Activated naive CD8-positive, alpha-beta T cell treated with anti-CD3 and anti-CD28 coated beads, Interleukin-2, amount 10 ng/mL, durations not matched to agents 7 days and 5 days (primary cell): ENCODE measurements around the gene ANAPC1. TPM values are rescaled to one million over a fixed set of nuclear protein-coding genes. Genes with fewer than 3 reads are reported as not detected.
"Not testable (repeated sequence)": the region's sequence is repeated elsewhere in the genome, so short reads cannot be mapped to it uniquely, and the experiment has no call there.

Experiments used
- ATAC-seq: fragments of 150-1000 bp; cut with Tn5 transposase; one replicate; pipeline ENCODE4 v1.10.0; 2021; ENCODE audit warnings: low read depth, moderate library complexity
- POLR2A ChIA-PET: fragments of 350-600 bp; sonication (Branson Sonifier 250); formaldehyde crosslinking; loops from one replicate; lab custom pipeline; 2021; ENCODE audit warnings: antibody characterized with exemption; lab: Charles Lee
- DNase-seq: peaks from one replicate; pipeline ENCODE4 v3.0.0; 2021
- H3K27ac Mint-ChIP-seq: one replicate; pipeline ENCODE4 v1.8.0; 2022; ENCODE audit warnings: mild to moderate bottlenecking, mixed read lengths
- H3K27me3 Mint-ChIP-seq: one replicate; pipeline ENCODE4 v1.8.0; 2022; ENCODE audit warnings: mild to moderate bottlenecking, moderate library complexity, mixed read lengths
- H3K36me3 Mint-ChIP-seq: one replicate; pipeline ENCODE4 v1.8.0; 2021; ENCODE audit warnings: mild to moderate bottlenecking, mixed read lengths
- H3K4me1 Mint-ChIP-seq: one replicate; pipeline ENCODE4 v1.8.0; 2021; ENCODE audit warnings: mixed read lengths
- H3K4me3 Mint-ChIP-seq: one replicate; pipeline ENCODE4 v1.8.0; 2022; ENCODE audit warnings: mild to moderate bottlenecking, moderate library complexity, mixed read lengths
- H3K9me3 Mint-ChIP-seq: one replicate; pipeline ENCODE4 v1.8.0; 2021; ENCODE audit warnings: mixed read lengths
- total RNA-seq, 2 experiments: library from RNA; stranded (reverse); gene quantifications; one replicate each; pipeline ENCODE4 v1.2.3, GENCODE V29; 2021

The ANAPC1 gene
- total RNA-seq, 2 experiments from 2014 or later, result 55.9 to 58.8 TPM

DNA sequence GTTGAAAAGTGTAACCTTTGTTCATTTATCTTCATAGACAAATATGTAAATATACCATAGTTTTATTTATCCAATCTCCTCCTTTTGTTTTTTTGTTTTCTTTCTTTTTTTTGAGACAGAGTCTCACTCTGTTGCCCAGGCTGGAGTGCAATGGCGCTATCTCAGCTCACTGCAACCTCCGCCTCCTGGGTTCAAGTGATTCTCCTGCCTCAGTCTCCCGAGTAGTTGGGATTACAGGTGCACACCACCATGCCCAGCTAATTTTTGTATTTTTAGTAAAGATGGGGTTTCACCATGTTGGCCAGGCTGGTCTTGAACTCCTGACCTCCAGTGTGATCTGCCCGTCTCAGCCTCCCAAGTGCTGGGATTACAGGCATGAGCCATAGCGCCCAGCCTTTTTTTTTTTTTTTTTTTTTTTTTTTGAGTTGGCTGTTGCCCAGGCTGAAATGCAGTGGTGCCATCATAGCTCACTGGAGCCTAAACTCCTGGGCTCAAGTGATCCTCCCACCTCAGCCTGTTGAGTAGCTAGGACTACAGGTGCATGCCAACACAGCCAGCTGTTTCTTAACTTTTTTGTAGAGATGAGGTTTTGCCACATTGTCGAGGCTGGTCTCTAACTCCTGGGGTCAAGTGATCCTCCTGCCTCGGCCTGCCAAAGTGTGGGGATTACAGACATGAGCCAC, 27.4 kb upstream of the ANAPC1 start:
- ATAC-seq, POLR2A ChIA-PET: not testable (repeated sequence)
- H3K27me3 Mint-ChIP-seq, result peaks cover 12% of the 10 kb centered on the region

GRCh38 chr2:111910609-111911277, 26.8 kb upstream of the ANAPC1 start:
- Mint-ChIP-seq H3K27me3 (peaks cover 10% of the 10 kb centered on the region), H3K4me3 (no peak overlapping the region), H3K4me1 (peaks cover 8% of the 10 kb centered on the region), H3K9me3 (no peaks in the 10 kb centered on the region), H3K36me3 (no peaks in the 10 kb centered on the region), H3K27ac (no peak overlapping the region)
- DNase-seq (no peak), ATAC-seq (no peak)
- POLR2A ChIA-PET, result no interaction called here

More for the DNA sequence above, 27.4 kb upstream of the ANAPC1 start:
- not testable (repeated sequence) for H3K4me1 Mint-ChIP-seq, H3K27ac Mint-ChIP-seq, H3K4me3 Mint-ChIP-seq, H3K36me3 Mint-ChIP-seq, H3K9me3 Mint-ChIP-seq, DNase-seq

GRCh38 chr2:111909997-111910396, 26.0 kb upstream of the ANAPC1 start:
- H3K36me3 Mint-ChIP-seq, POLR2A ChIA-PET, DNase-seq, H3K4me1 Mint-ChIP-seq, H3K27me3 Mint-ChIP-seq, H3K4me3 Mint-ChIP-seq, ATAC-seq, H3K27ac Mint-ChIP-seq, H3K9me3 Mint-ChIP-seq: not testable (repeated sequence)

GRCh38 chr2:111909079-111909478, 25.1 kb upstream of the ANAPC1 start:
- peaks cover 3% of the 10 kb centered on the region for H3K27me3 Mint-ChIP-seq
- H3K27ac Mint-ChIP-seq, result no peak overlapping the region
- no peaks in the 10 kb centered on the region for H3K36me3 Mint-ChIP-seq
- H3K4me1 Mint-ChIP-seq, result peaks cover 8% of the 10 kb centered on the region
- no peak for ATAC-seq
- no peak for DNase-seq
- POLR2A ChIA-PET, result no interaction called here
- no peaks in the 10 kb centered on the region for H3K9me3 Mint-ChIP-seq
- no peak overlapping the region for H3K4me3 Mint-ChIP-seq

DNA sequence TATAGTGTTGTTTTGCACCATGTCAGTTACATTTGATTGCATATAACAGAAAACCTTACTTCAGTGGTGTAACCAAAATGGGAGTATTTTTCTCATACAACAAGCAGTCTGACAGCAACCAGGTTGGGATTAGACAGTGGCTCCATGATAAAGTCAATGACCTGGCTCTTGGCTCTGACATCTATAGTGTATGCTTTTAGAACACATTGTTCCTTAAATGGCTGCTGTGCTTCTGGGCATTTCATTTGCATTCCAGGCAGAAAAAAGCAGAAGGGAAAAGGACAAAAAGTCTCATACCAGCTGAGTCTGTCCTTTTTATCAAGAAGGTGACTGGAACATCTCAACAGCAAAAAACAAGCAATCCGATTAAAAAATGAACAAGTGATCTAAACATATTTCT, 24.6 kb upstream of the ANAPC1 start:
- POLR2A ChIA-PET, result no interaction called here

GRCh38 chr2:111905990-111906735, 22.2 kb upstream of the ANAPC1 start:
- DNase-seq, result no peak
- no peaks in the 10 kb centered on the region for H3K36me3 Mint-ChIP-seq
- no peak for ATAC-seq
- H3K4me1 Mint-ChIP-seq, result peaks cover 8% of the 10 kb centered on the region
- peaks cover 11% of the 10 kb centered on the region for H3K27me3 Mint-ChIP-seq
- no peak overlapping the region for H3K27ac Mint-ChIP-seq
- H3K4me3 Mint-ChIP-seq, result no peak overlapping the region
- H3K9me3 Mint-ChIP-seq, result no peaks in the 10 kb centered on the region
- POLR2A ChIA-PET, result interaction anchor here (0.7 kb wide), 1 partner anchor 14 kb away, joined by 3 read pairs; no protein-coding TSS in a partner anchor

More for the DNA sequence above, 24.6 kb upstream of the ANAPC1 start:
- ATAC-seq (no peak), DNase-seq (no peak)
- Mint-ChIP-seq H3K36me3 (no peaks in the 10 kb centered on the region), H3K9me3 (no peaks in the 10 kb centered on the region), H3K27me3 (no peaks in the 10 kb centered on the region), H3K27ac (no peak overlapping the region), H3K4me3 (no peak overlapping the region), H3K4me1 (peaks cover 8% of the 10 kb centered on the region)

- H3K36me3 Mint-ChIP-seq, DNase-seq, H3K4me3 Mint-ChIP-seq, ATAC-seq, H3K9me3 Mint-ChIP-seq, H3K27ac Mint-ChIP-seq: not testable (repeated sequence)
- H3K27me3 Mint-ChIP-seq, result peaks cover 18% of the 10 kb centered on the region
- POLR2A ChIA-PET, result interaction anchor here (0.7 kb wide), 1 partner anchor 13 kb away, joined by 3 read pairs; no protein-coding TSS in a partner anchor
- peaks cover 13% of the 10 kb centered on the region for H3K4me1 Mint-ChIP-seq
Observed at GRCh38 chr2:111905475-111905869, 21.5 kb upstream of the ANAPC1 start.

GRCh38 chr2:111904726-111905474, 20.9 kb upstream of the ANAPC1 start:
- POLR2A ChIA-PET, result interaction anchor here (0.7 kb wide), 1 partner anchor 13 kb away, joined by 3 read pairs; no protein-coding TSS in a partner anchor
- H3K4me1 Mint-ChIP-seq, result peaks cover 13% of the 10 kb centered on the region

GRCh38 chr2:111903930-111904439, 20.0 kb upstream of the ANAPC1 start:
- Mint-ChIP-seq H3K27me3 (peaks cover 32% of the 10 kb centered on the region), H3K4me3 (no peak overlapping the region), H3K4me1 (peaks cover 13% of the 10 kb centered on the region), H3K36me3 (no peaks in the 10 kb centered on the region), H3K9me3 (no peaks in the 10 kb centered on the region), H3K27ac (no peak overlapping the region)
- POLR2A ChIA-PET, result no interaction called here
- ATAC-seq (no peak), DNase-seq (no peak)

More at GRCh38 chr2:111904726-111905474, 20.9 kb upstream of the ANAPC1 start:
- Mint-ChIP-seq H3K9me3 (no peaks in the 10 kb centered on the region), H3K4me3 (no peak overlapping the region), H3K27ac (no peak overlapping the region), H3K36me3 (no peaks in the 10 kb centered on the region), H3K27me3 (peaks cover 23% of the 10 kb centered on the region)
- no peak for ATAC-seq
- DNase-seq, result no peak

- Mint-ChIP-seq H3K27ac (no peak overlapping the region), H3K36me3 (no peaks in the 10 kb centered on the region), H3K9me3 (no peaks in the 10 kb centered on the region), H3K4me1 (peaks cover 13% of the 10 kb centered on the region), H3K4me3 (no peak overlapping the region), H3K27me3 (peaks cover 33% of the 10 kb centered on the region)
- no peak for ATAC-seq
- POLR2A ChIA-PET, result no interaction called here
- no peak for DNase-seq
Observed at GRCh38 chr2:111903516-111903915, 19.5 kb upstream of the ANAPC1 start.

DNA sequence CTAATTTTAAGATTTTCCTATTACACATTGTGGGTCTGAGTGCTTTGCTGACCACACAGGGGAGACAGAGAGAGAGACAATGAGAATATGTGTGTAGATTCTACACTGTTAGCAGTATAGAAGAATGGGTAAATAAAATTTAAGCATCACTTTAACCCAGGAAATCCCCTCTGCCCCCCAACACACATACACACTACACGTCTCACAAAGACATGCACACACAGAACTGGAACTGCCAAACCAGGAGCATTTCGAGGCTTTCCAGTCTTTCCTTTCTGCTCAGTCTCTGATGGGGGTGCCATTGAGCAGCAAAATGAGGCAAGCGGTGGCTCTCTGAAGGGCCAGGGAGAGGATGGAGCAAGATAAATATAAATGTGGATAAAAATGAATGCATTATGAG, 16.9 kb upstream of the ANAPC1 start:
- POLR2A ChIA-PET, result no interaction called here
- Mint-ChIP-seq H3K27me3 (peaks cover 40% of the 10 kb centered on the region), H3K27ac (no peak overlapping the region), H3K4me1 (peaks cover 10% of the 10 kb centered on the region), H3K9me3 (no peaks in the 10 kb centered on the region), H3K4me3 (no peak overlapping the region), H3K36me3 (no peaks in the 10 kb centered on the region)
- ATAC-seq, result no peak
- DNase-seq, result no peak

GRCh38 chr2:111898703-111899514, 14.9 kb upstream of the ANAPC1 start:
- Mint-ChIP-seq H3K27ac (no peak overlapping the region), H3K27me3 (peaks cover 49% of the 10 kb centered on the region), H3K9me3 (no peaks in the 10 kb centered on the region), H3K4me3 (peak overlapping the region; percentile 70), H3K36me3 (no peaks in the 10 kb centered on the region), H3K4me1 (peaks cover 10% of the 10 kb centered on the region)
- DNase-seq, result peak; percentile 51
- POLR2A ChIA-PET, result interaction anchor here (0.7 to 1.3 kb wide), 2 partner anchors 15 to 304 kb away, joined by 3 to 4 read pairs; partner anchors contain the start of gene ANAPC1
- ATAC-seq, result peak; percentile 18
